WTC11 (cell line): ENCODE measurements around the gene SLC12A2.

Experiments used
- NFE2L1 ChIP-seq: sonication (generic); formaldehyde crosslinking; IDR thresholded peaks from 2 replicates; pipeline ENCODE4 v1.8.1; 2023; ENCODE audit warnings: missing genetic modification reagents
- NR1H2 ChIP-seq: sonication (generic); formaldehyde crosslinking; IDR thresholded peaks from 2 replicates; pipeline ENCODE4 v1.9.0; 2021; ENCODE audit warnings: mild to moderate bottlenecking, moderate library complexity, missing genetic modification reagents
- NR2C2 ChIP-seq: sonication (generic); formaldehyde crosslinking; IDR thresholded peaks from 2 replicates; pipeline ENCODE4 v1.8.0; 2022; ENCODE audit warnings: mild to moderate bottlenecking, missing genetic modification reagents
- TF ChIP-seq, protein P1 (sequence below): fragments of 200-600 bp; IDR thresholded peaks from 2 replicates; pipeline ENCODE4 v1.8.0; 2022; ENCODE audit warnings: antibody characterized with exemption
- TF ChIP-seq, protein P2 (sequence below): sonication (generic); formaldehyde crosslinking; IDR thresholded peaks from 2 replicates; pipeline ENCODE4 v1.8.0; 2022; ENCODE audit warnings: missing genetic modification reagents

DNA sequence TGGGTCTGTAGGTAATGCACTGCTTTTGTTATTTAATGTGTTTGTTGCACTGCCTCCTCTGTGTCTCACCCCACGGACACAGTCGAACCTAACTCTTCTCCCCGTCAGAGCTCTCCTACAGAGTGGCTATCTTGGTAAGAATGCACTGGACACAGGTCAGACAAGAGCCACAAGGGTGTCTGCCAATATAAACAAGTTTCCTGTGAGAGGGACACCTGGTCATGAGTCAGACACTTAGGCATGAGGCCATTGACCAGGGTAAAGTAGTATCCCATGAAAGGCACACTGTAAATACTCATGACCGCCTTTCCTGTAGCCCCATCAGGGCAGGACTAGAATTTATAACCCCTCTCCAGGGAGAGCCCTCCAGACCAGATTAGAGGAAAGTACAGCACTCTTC, 115.5 kb downstream of the SLC12A2 start:
- TF ChIP-seq NFE2L1 (CRISPR knock-in tag): no peak
- TF ChIP-seq NR2C2: no peak
- TF ChIP-seq, protein P1, sequence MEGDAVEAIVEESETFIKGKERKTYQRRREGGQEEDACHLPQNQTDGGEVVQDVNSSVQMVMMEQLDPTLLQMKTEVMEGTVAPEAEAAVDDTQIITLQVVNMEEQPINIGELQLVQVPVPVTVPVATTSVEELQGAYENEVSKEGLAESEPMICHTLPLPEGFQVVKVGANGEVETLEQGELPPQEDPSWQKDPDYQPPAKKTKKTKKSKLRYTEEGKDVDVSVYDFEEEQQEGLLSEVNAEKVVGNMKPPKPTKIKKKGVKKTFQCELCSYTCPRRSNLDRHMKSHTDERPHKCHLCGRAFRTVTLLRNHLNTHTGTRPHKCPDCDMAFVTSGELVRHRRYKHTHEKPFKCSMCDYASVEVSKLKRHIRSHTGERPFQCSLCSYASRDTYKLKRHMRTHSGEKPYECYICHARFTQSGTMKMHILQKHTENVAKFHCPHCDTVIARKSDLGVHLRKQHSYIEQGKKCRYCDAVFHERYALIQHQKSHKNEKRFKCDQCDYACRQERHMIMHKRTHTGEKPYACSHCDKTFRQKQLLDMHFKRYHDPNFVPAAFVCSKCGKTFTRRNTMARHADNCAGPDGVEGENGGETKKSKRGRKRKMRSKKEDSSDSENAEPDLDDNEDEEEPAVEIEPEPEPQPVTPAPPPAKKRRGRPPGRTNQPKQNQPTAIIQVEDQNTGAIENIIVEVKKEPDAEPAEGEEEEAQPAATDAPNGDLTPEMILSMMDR: no peak
- no peak for TF ChIP-seq NR1H2 (CRISPR knock-in tag)
- TF ChIP-seq, protein P2, sequence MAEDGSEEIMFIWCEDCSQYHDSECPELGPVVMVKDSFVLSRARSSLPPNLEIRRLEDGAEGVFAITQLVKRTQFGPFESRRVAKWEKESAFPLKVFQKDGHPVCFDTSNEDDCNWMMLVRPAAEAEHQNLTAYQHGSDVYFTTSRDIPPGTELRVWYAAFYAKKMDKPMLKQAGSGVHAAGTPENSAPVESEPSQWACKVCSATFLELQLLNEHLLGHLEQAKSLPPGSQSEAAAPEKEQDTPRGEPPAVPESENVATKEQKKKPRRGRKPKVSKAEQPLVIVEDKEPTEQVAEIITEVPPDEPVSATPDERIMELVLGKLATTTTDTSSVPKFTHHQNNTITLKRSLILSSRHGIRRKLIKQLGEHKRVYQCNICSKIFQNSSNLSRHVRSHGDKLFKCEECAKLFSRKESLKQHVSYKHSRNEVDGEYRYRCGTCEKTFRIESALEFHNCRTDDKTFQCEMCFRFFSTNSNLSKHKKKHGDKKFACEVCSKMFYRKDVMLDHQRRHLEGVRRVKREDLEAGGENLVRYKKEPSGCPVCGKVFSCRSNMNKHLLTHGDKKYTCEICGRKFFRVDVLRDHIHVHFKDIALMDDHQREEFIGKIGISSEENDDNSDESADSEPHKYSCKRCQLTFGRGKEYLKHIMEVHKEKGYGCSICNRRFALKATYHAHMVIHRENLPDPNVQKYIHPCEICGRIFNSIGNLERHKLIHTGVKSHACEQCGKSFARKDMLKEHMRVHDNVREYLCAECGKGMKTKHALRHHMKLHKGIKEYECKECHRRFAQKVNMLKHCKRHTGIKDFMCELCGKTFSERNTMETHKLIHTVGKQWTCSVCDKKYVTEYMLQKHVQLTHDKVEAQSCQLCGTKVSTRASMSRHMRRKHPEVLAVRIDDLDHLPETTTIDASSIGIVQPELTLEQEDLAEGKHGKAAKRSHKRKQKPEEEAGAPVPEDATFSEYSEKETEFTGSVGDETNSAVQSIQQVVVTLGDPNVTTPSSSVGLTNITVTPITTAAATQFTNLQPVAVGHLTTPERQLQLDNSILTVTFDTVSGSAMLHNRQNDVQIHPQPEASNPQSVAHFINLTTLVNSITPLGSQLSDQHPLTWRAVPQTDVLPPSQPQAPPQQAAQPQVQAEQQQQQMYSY: no peak
